Stimulated activated naive CD8-positive, alpha-beta T cell treated with anti-CD3 and anti-CD28 coated beads, Interleukin-15, amount 100 ng/mL, for 72 hours (primary cell): ENCODE results near the gene ATG4A.

Experiments used
- ATAC-seq: fragments of 150-1000 bp; cut with Tn5 transposase; 2 replicates; pipeline ENCODE4 v1.10.0; 2021; ENCODE audit warnings: mild to moderate bottlenecking, moderate library complexity
- DNase-seq, 2 donors: peaks; one replicate each; pipeline ENCODE4 v3.0.0; 2021 to 2022
- H3K27ac Mint-ChIP-seq, 2 donors: one replicate each; pipeline ENCODE4 v1.8.0; 2022; ENCODE audit warnings: mild to moderate bottlenecking in 2 of 2, mixed read lengths in 2 of 2, moderate library complexity in 2 of 2
- H3K27me3 Mint-ChIP-seq: one replicate; pipeline ENCODE4 v1.8.0; 2022; ENCODE audit warnings: mixed read lengths
- H3K4me1 Mint-ChIP-seq: one replicate; pipeline ENCODE4 v1.8.0; 2022; ENCODE audit warnings: mild to moderate bottlenecking, mixed read lengths
- H3K4me3 Mint-ChIP-seq, 2 donors: one replicate each; pipeline ENCODE4 v1.8.0; 2022; ENCODE audit warnings: mild to moderate bottlenecking in 2 of 2, mixed read lengths in 2 of 2, moderate library complexity in 1 of 2
- H3K9me3 Mint-ChIP-seq, 2 donors: one replicate each; pipeline ENCODE4 v1.8.0; 2022; ENCODE audit warnings: mixed read lengths in 2 of 2

ATG4A gene

DNA sequence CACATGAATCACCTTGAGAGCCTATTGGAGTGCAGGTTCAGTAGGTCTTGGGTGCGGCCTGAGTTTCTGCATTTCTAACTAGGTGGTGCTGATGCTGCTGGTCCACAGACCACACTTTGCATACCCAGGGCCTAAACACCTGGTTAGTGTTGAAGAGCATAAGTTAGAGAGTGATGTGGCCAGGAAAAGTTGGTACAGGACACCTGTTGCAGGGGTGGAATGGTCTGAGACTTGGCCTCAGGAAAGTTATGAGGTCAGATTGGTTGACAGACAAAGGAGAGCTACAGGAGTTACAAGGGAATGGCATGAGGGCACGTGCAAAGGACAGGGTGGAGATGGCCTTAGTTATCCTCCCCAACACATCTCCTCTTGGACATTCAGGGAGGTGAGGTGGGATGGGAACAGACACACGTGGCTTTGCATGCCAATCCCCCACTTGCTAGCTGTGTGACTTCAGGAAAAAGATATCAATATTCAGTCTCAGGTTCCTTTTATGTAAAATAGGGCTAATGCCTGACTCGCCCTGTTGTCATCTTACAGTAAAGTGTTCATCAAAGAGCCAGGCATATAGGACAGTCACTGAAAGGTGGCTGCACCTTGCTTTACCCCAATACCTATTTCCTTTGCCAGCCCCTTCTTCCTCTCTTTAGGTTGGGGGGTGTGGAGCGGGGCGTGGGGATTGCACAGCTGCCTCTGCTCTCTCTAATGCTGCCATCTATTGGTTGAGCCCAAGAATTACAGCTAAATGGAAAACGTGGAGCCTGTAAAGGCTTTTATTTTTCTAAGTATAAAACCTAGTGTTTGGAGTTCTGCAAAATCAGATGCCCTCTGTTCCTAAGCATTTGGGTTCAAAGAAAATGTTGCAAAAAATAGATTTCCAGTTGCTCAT, 47.5 kb downstream of the ATG4A start:
- Mint-ChIP-seq H3K4me1 (no peaks in the 10 kb centered on the region), H3K27me3 (no peaks in the 10 kb centered on the region), H3K4me3 (no peak overlapping the region), H3K9me3 (no peaks in the 10 kb centered on the region), H3K27ac (no peak overlapping the region)
- peak; percentile 18 for ATAC-seq
- DNase-seq, result no peak

DNA sequence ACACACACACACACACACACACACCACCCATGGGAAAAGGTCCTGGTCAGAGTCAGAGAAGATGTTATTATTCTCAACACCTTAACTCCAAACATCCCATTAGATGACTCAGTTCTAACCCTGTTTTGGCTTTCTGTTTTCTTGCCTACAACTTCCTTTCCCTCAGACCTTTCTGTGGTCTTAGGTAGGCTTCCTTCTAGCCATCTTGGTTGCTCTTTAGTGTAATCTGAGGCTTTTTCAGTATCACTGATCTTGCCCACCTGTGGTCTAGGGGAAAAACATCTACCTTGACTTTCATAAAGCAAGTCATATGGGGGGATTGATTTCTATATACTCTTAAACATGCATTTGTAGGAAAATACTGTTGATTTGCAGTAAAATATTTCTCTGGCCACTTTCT, 56.9 kb downstream of the ATG4A start:
- DNase-seq (peak; percentile 8 to 29), ATAC-seq (peak; percentile 98)
- no peaks in the 10 kb centered on the region for H3K27me3 Mint-ChIP-seq
- H3K9me3 Mint-ChIP-seq, result no peaks in the 10 kb centered on the region
- peak overlapping the region in 1 of 2 donors; percentile 55 for H3K4me3 Mint-ChIP-seq
- H3K4me1 Mint-ChIP-seq, result peaks cover 19% of the 10 kb centered on the region
- no peak overlapping the region for H3K27ac Mint-ChIP-seq

DNA sequence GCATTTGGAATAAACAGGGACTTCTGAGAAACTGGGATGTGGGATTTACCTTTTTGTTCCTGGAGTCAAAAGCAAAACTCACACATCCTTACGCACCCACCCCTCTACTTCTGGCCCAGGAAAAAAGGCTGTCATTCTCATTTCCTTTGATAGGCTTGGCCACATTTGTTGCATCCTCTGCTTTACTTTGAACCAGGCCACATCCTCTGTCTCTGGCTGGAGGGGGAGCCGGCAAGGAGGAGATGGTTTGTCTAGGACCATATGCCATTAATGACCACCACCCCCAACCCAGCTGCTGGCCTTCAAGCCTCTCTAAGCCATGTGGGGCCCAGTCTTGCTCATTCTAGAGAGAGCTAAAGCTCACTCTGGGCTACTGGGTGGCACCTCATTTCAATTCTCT, 64.5 kb downstream of the ATG4A start:
- no peaks in the 10 kb centered on the region for H3K4me1 Mint-ChIP-seq
- no peak for ATAC-seq
- no peak overlapping the region for H3K27ac Mint-ChIP-seq
- no peaks in the 10 kb centered on the region for H3K9me3 Mint-ChIP-seq
- no peak for DNase-seq
- H3K4me3 Mint-ChIP-seq, result no peak overlapping the region
- no peaks in the 10 kb centered on the region for H3K27me3 Mint-ChIP-seq

DNA sequence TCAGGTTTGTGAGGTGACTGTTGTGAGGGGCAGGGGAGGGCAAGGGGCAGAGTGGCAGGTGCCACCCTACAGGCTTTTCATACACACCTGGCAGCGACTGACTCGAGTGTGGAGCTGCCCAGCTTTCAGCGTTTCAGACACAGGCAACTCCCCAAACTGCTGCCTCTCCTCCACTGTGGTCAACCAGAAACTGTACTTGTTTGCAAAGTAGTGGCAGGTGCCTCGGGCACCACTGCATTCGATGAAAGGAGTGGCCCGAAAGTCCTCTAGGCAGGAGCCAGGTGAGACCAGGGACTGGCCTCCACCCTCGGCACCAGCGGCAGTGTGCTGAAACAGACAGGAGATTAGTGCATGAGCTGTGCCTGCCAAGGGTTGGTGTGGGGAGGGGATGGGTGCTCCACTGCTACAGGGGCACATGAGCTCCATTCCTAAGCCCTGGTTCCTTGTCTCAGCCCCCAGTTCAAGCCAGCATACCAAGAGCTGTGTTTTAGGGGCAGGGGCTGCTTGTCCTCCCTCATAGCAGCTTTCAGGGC, 65.4 kb downstream of the ATG4A start:
- ATAC-seq (no peak), DNase-seq (no peak)
- H3K4me1 Mint-ChIP-seq, result no peaks in the 10 kb centered on the region
- no peaks in the 10 kb centered on the region for H3K27me3 Mint-ChIP-seq
- H3K27ac Mint-ChIP-seq, result peak overlapping the region in 1 of 2 donors; percentile 12
- no peaks in the 10 kb centered on the region for H3K9me3 Mint-ChIP-seq
- H3K4me3 Mint-ChIP-seq, result no peak overlapping the region

DNA sequence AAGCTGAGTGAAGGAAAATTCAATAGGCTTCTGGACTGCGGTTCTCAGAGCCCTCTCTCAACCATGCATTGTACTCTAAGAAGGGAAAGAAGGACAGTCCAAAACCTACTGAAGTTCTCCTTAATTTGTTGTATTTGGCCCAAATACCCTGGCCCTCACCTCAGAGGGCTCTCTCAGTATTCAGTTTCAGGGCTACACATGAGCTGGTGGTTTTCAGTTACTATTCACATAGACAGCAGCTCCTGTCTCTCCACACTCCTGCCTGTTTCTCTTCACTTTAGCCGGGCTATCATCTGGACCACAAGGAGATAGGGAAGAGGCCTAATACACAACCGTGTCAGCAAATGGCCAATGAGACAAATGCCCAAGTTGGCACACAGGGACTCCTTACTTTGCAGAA, 66.0 kb downstream of the ATG4A start:
- Mint-ChIP-seq H3K27me3 (no peaks in the 10 kb centered on the region), H3K4me3 (no peak overlapping the region), H3K9me3 (no peaks in the 10 kb centered on the region), H3K27ac (peak overlapping the region in 1 of 2 donors; percentile 12), H3K4me1 (no peaks in the 10 kb centered on the region)
- ATAC-seq, result no peak
- no peak for DNase-seq

DNA sequence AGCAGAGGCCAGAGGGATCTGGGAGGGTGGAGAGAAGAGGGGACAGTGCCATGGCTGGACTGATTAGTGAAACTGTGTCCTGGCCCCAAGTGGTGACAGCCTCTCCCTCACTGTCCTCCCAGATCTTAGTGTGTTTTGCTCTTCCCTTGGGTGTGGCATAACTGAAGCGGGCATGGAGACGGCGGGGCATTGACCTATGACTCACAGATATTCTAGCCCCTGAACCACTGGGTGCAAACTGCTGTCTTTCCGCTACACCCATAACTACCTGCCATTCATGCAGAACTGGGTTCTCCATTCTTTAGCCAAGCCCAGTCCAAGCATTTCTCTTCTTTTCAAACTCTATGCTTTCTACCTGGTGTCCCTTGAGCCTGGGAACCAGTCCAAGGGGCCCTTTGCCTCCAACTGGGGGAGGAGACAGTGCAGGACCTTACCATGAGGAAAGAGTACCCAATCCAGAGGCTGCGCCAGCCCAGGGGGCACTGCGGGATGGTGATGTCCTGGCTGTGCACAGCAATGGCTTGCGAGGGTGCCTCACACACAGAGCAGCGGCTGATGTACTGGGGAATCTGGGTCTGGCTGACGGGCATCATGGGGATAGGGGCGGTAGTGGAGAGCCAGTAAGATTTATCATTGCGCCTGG, 67.6 kb downstream of the ATG4A start:
- Mint-ChIP-seq H3K4me3 (no peak overlapping the region), H3K9me3 (no peaks in the 10 kb centered on the region), H3K27ac (no peak overlapping the region), H3K27me3 (no peaks in the 10 kb centered on the region), H3K4me1 (no peaks in the 10 kb centered on the region)
- ATAC-seq (no peak), DNase-seq (no peak)

DNA sequence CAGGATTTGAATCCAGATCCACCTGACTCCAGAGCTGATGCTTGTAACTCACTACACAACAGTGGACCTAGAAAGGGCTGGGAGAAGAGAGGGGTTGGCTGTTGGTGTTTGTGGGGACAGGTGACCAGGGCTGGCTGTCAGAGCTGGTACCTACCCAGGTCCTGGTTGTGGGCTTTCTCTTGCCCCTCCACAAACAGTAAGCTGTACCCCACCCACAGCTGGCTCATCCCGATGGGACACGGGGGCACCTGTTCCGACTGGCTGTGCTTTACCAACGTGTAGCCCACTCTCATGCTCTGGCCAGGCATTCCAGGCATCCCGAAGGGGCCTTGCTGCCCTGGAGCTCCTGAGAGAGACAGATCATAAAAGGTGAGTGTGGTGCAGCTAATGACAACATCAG, 68.7 kb downstream of the ATG4A start:
- ATAC-seq (no peak), DNase-seq (no peak)
- peak overlapping the region in 1 of 2 donors; percentile 27 for H3K27ac Mint-ChIP-seq
- no peaks in the 10 kb centered on the region for H3K9me3 Mint-ChIP-seq
- H3K4me3 Mint-ChIP-seq, result no peak overlapping the region
- H3K27me3 Mint-ChIP-seq, result no peaks in the 10 kb centered on the region
- H3K4me1 Mint-ChIP-seq, result no peaks in the 10 kb centered on the region

DNA sequence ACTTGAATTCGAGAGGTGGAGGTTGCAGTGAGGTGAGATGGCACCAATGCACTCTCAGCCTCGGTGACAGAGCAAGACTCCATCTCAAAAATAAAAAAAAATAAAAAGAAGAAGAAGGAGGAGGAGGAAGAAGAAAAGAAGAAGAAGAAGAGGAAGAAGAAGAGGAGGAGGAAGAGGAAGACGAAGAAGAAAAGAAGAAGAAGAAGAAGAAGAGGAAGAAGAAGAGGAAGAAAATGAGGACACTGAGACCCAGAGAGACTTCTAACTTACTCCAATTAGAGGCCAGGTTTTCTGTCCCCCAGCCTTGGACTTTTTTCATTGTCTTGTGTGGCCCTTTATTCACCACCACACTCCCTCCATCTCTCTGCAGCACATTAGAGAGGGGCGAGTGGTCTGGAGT, 70.7 kb downstream of the ATG4A start:
- Mint-ChIP-seq H3K27me3 (no peaks in the 10 kb centered on the region), H3K9me3 (no peaks in the 10 kb centered on the region), H3K4me3 (no peak overlapping the region), H3K27ac (peak overlapping the region in 1 of 2 donors; percentile 52), H3K4me1 (no peaks in the 10 kb centered on the region)
- ATAC-seq (no peak), DNase-seq (no peak)

DNA sequence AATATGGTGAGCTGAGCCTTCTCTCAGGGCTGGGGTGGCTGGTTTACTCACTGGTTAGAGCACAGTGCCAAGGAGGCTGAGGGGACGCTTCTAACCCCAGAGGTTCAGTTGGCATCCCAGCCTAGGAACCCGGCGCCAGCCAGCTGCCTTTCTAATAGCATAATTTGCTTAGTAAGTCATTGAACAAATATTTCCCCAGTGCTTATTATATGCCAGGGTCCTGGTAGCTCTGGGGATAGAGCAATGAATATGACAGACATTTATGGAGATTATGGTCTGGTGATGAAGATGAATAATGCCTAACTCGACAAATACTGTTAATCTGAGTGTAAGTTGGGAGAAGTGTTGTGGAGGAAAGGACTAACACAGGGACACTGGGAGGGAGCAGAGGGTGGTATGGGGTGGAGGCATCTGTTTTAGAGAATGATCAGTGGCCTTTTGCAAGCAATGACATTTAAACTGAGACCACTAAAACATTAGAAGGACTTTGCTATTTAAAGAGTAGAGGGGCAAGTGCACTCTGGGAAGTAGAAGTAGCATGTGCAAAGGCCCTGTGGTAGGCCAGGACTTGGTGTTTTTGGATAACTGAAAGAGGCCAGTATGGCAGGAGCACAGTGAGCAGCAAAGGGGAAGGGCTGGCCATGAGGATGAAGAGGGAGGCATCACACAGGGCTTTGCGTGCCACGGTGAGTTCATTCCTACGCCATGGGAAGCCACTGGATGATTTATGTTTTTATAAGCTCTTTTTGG, 71.9 kb downstream of the ATG4A start:
- Mint-ChIP-seq H3K4me1 (no peaks in the 10 kb centered on the region), H3K27me3 (no peaks in the 10 kb centered on the region), H3K4me3 (no peak overlapping the region), H3K9me3 (no peaks in the 10 kb centered on the region), H3K27ac (no peak overlapping the region)
- ATAC-seq, result no peak
- DNase-seq, result no peak

DNA sequence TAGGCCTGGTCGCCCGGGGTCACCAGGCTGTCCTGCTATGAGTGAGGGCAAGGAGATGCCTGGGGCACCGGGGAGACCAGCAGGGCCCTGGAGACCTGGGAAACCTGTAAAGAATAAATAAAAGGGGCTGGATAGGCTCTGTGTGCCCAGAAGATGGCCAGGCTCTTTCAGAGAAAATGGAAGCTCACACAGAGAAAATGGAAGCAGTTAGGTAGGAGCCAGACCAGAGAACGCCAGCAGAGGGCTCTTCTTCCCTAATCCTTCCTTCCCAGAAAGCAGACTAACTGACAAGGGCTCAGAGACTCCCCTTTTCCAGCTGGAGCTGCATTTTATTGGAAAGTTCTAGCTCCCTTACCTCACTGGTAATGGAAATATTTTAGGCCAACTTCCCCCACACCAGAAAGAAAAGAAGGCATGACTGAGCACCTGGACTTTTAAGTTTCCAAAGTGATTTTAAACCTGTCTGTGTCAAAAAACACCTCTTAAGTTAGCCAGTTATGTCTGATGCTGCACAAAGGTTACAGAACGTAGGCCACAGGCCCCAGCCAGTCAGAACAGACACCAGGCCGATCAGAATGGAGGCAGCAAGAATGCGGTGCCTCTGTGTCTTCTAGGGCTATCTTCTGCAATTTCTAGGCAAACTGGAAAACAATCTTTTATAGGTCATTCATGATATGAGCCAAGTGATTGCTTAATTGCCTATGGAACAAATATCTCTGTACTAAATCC, 74.0 kb downstream of the ATG4A start:
- Mint-ChIP-seq H3K4me1 (no peaks in the 10 kb centered on the region), H3K27me3 (no peaks in the 10 kb centered on the region), H3K4me3 (no peak overlapping the region), H3K27ac (peak overlapping the region in 1 of 2 donors; percentile 67), H3K9me3 (no peaks in the 10 kb centered on the region)
- ATAC-seq (no peak), DNase-seq (no peak)

DNA sequence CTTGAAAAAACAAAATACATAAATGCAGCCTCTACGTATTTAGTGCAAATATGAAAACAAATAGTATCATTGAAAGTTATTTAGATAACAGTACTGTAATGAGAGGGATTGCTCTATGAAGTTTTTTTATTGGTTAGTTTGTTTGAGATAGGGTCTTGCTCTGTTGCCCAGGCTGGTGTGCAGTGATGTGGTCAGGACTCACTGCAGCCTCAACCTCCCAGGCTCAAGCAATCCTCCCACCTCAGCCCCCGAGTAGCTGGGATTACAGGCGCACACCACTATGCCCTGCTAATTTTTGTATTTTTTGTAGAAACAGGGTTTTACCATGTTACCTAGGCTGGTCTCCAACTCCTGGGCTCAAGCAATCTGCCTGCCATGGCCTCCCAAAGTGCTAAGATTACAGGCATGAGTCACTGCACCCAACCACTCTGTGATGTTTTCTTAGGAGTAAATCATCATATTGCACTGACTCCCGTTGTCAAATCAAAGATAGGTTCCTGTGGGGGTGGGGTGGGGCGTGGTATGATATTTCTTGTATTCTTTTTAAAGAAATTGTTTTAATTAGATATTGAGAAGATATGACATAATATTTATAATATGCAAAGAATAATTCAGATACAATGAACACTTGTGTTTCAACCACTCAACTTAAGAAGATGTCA, 75.8 kb downstream of the ATG4A start:
- H3K4me3 Mint-ChIP-seq, result no peak overlapping the region
- no peaks in the 10 kb centered on the region for H3K4me1 Mint-ChIP-seq
- ATAC-seq (no peak), DNase-seq (no peak)
- H3K9me3 Mint-ChIP-seq, result no peaks in the 10 kb centered on the region
- H3K27ac Mint-ChIP-seq, result no peak overlapping the region
- no peaks in the 10 kb centered on the region for H3K27me3 Mint-ChIP-seq

DNA sequence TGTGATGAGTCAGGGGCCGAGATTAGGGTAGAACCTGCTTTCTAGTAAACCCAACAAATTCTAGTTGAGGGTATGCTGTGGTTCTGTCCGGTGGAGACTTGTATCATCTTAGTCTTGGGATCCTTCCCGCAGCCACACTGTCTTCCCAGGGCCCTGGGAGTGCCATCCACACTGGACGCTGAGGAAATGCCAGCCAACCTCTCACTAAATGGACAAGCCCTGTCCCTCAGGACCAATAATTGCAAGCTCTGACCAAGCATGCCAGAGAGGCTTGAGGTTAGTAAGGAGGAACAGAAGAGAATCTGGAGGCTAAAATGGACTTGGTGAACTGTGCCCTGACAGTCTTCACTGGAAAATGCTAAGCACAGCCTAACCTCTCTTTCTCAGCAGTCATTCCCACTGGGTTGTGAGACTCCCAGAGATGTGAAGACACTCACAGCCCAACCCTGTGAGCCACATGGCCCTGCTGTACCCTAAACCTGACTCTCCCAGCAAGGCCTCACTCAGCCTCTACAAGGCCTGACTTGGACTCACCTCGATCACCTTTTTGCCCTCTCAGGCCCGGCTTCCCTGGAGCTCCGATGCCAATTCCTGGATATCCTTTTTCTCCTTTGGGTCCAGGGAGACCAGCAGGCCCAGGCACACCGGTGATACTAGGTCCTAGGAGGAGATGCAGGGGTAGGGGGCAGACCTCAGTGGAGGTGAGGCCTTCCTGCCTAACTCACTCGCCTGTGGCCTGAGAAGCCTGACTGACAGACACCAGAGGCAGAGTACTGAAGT, 77.6 kb downstream of the ATG4A start:
- Mint-ChIP-seq H3K27me3 (no peaks in the 10 kb centered on the region), H3K4me3 (no peak overlapping the region), H3K4me1 (no peaks in the 10 kb centered on the region), H3K27ac (no peak overlapping the region), H3K9me3 (no peaks in the 10 kb centered on the region)
- ATAC-seq (no peak), DNase-seq (no peak)

DNA sequence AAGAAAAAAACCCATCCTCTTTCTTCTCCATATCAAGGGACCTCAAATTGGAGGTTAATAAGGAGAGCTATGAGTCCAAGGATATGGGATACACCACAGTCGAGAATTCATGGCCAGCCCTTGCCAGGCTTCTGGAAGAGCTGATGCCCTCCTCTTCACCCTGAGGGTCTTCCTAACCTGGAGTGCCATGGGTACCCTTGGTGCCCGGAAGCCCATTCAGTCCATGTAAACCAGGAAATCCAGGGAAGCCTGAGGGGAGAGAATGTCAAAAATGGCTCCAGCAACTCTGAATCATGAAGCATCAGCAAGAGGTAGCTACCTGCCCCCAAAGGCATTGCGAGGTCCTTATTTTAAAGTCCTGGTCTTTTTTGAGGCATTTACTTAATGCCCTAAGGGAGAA, 78.2 kb downstream of the ATG4A start:
- ATAC-seq, result no peak
- H3K9me3 Mint-ChIP-seq, result no peaks in the 10 kb centered on the region
- H3K4me1 Mint-ChIP-seq, result no peaks in the 10 kb centered on the region

DNA sequence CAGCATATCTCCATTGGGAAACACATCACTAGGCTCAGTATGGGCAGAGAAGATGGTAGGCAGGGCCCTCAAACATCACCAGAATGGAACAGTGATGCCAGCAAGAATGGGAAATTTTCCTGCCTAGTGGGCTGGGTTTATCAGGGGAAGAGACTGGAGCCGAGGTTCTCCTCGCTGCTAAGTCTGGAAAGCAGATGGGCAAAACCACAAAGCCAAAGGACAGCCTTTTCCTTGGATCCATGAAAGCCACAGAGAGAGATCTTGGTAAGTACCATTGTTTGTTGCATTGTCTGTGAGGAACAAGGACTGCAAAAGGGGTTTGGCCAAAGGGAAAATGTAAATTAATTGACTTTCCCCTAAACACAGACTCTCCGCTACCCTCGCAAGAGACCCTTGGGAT, 80.1 kb downstream of the ATG4A start:
- Mint-ChIP-seq H3K4me1 (no peaks in the 10 kb centered on the region), H3K27ac (no peak overlapping the region), H3K27me3 (no peaks in the 10 kb centered on the region), H3K9me3 (no peaks in the 10 kb centered on the region), H3K4me3 (no peak overlapping the region)
- DNase-seq (no peak), ATAC-seq (no peak)

More for the DNA sequence above, 78.2 kb downstream of the ATG4A start:
- no peak overlapping the region for H3K27ac Mint-ChIP-seq
- DNase-seq, result no peak
- H3K4me3 Mint-ChIP-seq, result no peak overlapping the region
- no peaks in the 10 kb centered on the region for H3K27me3 Mint-ChIP-seq
